ENCODE results near the gene RAB15. TPM values are rescaled to one million over a fixed set of nuclear protein-coding genes. Genes with fewer than 3 reads are reported as not detected.

RAB15 gene
- total RNA-seq, 4 donors from 2014 or later, result 9.6 to 17.0 (median 15.1) TPM

GRCh38 chr14:64952598-64953309 lies 19.4 kb downstream of the RAB15 start:
- Histone ChIP-seq H3K4me3 (no peak overlapping the region), H3K36me3 (peaks cover 21% of the 10 kb centered on the region), H3K9me3 (no peaks in the 10 kb centered on the region), H3K4me1 (peaks cover 24% of the 10 kb centered on the region), H3K27ac (no peak overlapping the region), H3K27me3 (no peaks in the 10 kb centered on the region)
- 78% methylated on average over 7 of the region's 7 CpGs for WGBS
- TF ChIP-seq POLR2A (IDR thresholded peaks at IDR 0.05) (no peak), POLR2AphosphoS5 (IDR thresholded peaks at IDR 0.05) (no peak), CTCF (IDR thresholded peaks at IDR 0.05) (no peak), EP300 (IDR thresholded peaks at IDR 0.05) (no peak)
- peak; percentile 8 to 10 for DNase-seq (ENCODE audit: low spot score in 2 of 2)

- TF ChIP-seq POLR2A (IDR thresholded peaks at IDR 0.05) (no peak), POLR2AphosphoS5 (IDR thresholded peaks at IDR 0.05) (no peak), EP300 (IDR thresholded peaks at IDR 0.05) (no peak), CTCF (IDR thresholded peaks at IDR 0.05) (no peak)
- Histone ChIP-seq H3K36me3 (peaks cover 26% of the 10 kb centered on the region), H3K9me3 (no peaks in the 10 kb centered on the region), H3K27ac (no peak overlapping the region), H3K4me1 (peaks cover 14% of the 10 kb centered on the region), H3K4me3 (no peak overlapping the region), H3K27me3 (no peaks in the 10 kb centered on the region)
- peak; percentile 20 to 31 for DNase-seq (ENCODE audit: low spot score in 2 of 2)
Observed at GRCh38 chr14:64951724-64952123, 20.4 kb downstream of the RAB15 start.

- TF ChIP-seq POLR2AphosphoS5 (IDR thresholded peaks at IDR 0.05), result no peak
- H3K27ac ChIP-seq, result no peak overlapping the region
- H3K4me1 ChIP-seq, result peaks cover 11% of the 10 kb centered on the region
- peaks cover 26% of the 10 kb centered on the region for H3K36me3 ChIP-seq
- no peaks in the 10 kb centered on the region for H3K27me3 ChIP-seq
- H3K9me3 ChIP-seq, result no peaks in the 10 kb centered on the region
- WGBS, result 91% methylated on average over 5 of the region's 8 CpGs
- H3K4me3 ChIP-seq, result no peak overlapping the region
- peak; percentile 34 to 55 for DNase-seq (ENCODE audit: low spot score in 2 of 2)
Observed at GRCh38 chr14:64951291-64951690, 20.8 kb downstream of the RAB15 start.

GRCh38 chr14:64950889-64951288 lies 21.2 kb downstream of the RAB15 start:
- WGBS, result 96% methylated on average over 8 of the region's 8 CpGs
- peak; percentile 32 to 37 for DNase-seq (ENCODE audit: low spot score in 2 of 2)
- Histone ChIP-seq H3K27me3 (no peaks in the 10 kb centered on the region), H3K9me3 (no peaks in the 10 kb centered on the region), H3K4me1 (peaks cover 7% of the 10 kb centered on the region), H3K4me3 (no peak overlapping the region), H3K27ac (no peak overlapping the region), H3K36me3 (peaks cover 26% of the 10 kb centered on the region)
- no peak for TF ChIP-seq CTCF (IDR thresholded peaks at IDR 0.05)
- no peak for TF ChIP-seq EP300 (IDR thresholded peaks at IDR 0.05)
- TF ChIP-seq POLR2AphosphoS5 (IDR thresholded peaks at IDR 0.05), result no peak
- TF ChIP-seq POLR2A (IDR thresholded peaks at IDR 0.05), result no peak

- H3K27ac ChIP-seq, result no peak overlapping the region
- DNase-seq (ENCODE audit: low spot score in 2 of 2), result peak; percentile 32 to 42
- H3K9me3 ChIP-seq, result no peaks in the 10 kb centered on the region
- H3K27me3 ChIP-seq, result no peaks in the 10 kb centered on the region
- 84% methylated on average over 4 of the region's 8 CpGs for WGBS
- TF ChIP-seq CTCF (IDR thresholded peaks at IDR 0.05) (no peak), POLR2A (IDR thresholded peaks at IDR 0.05) (no peak), POLR2AphosphoS5 (IDR thresholded peaks at IDR 0.05) (no peak), EP300 (IDR thresholded peaks at IDR 0.05) (no peak)
- H3K36me3 ChIP-seq, result peaks cover 26% of the 10 kb centered on the region
- H3K4me3 ChIP-seq, result no peak overlapping the region
- H3K4me1 ChIP-seq, result peaks cover 3% of the 10 kb centered on the region
Observed at GRCh38 chr14:64948612-64949210, 23.4 kb downstream of the RAB15 start.

Data from suprapubic skin (tissue), 4 donors.